PFSK-1 (cell line): Measurements from ENCODE around the gene TTC21A.

Experiments
- FOXP2 ChIP-seq: optimal IDR thresholded peaks from 2 replicates; pipeline ENCODE3; 2011; ENCODE audit warnings: borderline replicate concordance, control low read depth, inconsistent platforms; ENCODE audit not compliant: insufficient read depth; ENCODE audit errors: extremely low read length, extremely low read depth
- POLR2AphosphoS5 ChIP-seq: IDR thresholded peaks from 2 replicates; pipeline ENCODE4 v1.6.1; 2012; ENCODE audit warnings: low read depth, mild to moderate bottlenecking, control low read depth, low read length, moderate library complexity
- SIN3A ChIP-seq: IDR thresholded peaks from 2 replicates; pipeline ENCODE4 v1.6.1; 2012; ENCODE audit warnings: mild to moderate bottlenecking, low read length, moderate library complexity, borderline replicate concordance; ENCODE audit not compliant: insufficient read depth
- TAF1 ChIP-seq: IDR thresholded peaks from 2 replicates; pipeline ENCODE4 v1.6.1; 2012; ENCODE audit warnings: low read length, control low read depth, borderline replicate concordance; ENCODE audit not compliant: insufficient read depth
- TF ChIP-seq, protein P1 (sequence below), 2 experiments: IDR thresholded peaks; 2 replicates each; pipeline versions ENCODE4 v1.6.1 to v1.8.0; 2011 to 2012; ENCODE audit warnings: low read depth in 2 of 2, low read length in 2 of 2, control low read depth in 1 of 2, inconsistent platforms in 1 of 2, mild to moderate bottlenecking in 1 of 2, moderate library complexity in 1 of 2; ENCODE audit not compliant: insufficient read depth in 1 of 2

The TTC21A gene

DNA sequence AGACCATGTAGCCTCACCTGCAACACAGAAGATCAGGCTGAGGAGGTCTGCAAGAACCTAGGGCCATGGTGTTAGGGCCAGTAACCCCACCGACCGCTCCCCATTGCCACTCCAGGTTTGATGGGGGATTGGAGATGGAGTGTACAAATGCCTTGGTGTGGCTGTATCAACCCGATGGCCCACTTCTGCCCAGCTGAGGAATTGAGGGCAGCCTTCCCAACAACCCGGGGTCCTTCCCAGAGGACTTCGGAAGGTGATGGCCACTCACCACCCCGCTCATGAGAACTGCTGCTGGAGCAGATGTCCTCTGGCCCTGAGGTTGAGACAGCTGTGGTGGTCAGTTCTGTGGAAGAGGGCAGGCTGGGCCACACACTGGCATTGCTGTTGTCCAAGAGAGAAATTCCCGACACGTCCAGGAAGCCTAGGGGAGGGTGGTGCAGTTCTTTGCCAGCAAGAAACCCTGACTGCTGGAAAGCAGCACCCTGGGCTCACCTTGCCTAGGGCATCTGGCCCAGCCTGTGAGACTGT is 8.9 kb upstream of the TTC21A start:
- no peak for TF ChIP-seq POLR2AphosphoS5
- TF ChIP-seq SIN3A = no peak
- TF ChIP-seq FOXP2 = no peak
- no peak for TF ChIP-seq TAF1
- TF ChIP-seq, protein P1, sequence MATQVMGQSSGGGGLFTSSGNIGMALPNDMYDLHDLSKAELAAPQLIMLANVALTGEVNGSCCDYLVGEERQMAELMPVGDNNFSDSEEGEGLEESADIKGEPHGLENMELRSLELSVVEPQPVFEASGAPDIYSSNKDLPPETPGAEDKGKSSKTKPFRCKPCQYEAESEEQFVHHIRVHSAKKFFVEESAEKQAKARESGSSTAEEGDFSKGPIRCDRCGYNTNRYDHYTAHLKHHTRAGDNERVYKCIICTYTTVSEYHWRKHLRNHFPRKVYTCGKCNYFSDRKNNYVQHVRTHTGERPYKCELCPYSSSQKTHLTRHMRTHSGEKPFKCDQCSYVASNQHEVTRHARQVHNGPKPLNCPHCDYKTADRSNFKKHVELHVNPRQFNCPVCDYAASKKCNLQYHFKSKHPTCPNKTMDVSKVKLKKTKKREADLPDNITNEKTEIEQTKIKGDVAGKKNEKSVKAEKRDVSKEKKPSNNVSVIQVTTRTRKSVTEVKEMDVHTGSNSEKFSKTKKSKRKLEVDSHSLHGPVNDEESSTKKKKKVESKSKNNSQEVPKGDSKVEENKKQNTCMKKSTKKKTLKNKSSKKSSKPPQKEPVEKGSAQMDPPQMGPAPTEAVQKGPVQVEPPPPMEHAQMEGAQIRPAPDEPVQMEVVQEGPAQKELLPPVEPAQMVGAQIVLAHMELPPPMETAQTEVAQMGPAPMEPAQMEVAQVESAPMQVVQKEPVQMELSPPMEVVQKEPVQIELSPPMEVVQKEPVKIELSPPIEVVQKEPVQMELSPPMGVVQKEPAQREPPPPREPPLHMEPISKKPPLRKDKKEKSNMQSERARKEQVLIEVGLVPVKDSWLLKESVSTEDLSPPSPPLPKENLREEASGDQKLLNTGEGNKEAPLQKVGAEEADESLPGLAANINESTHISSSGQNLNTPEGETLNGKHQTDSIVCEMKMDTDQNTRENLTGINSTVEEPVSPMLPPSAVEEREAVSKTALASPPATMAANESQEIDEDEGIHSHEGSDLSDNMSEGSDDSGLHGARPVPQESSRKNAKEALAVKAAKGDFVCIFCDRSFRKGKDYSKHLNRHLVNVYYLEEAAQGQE (IDR thresholded peaks at IDR 0.05; ENCODE audit: insufficient read depth in 1 of 2, low read depth in 2 of 2, low read length in 2 of 2) = no peak

- no peak for TF ChIP-seq POLR2AphosphoS5
- TF ChIP-seq TAF1 = no peak
- TF ChIP-seq FOXP2 = no peak
- no peak for TF ChIP-seq SIN3A
- TF ChIP-seq, protein P1 (IDR thresholded peaks at IDR 0.05; ENCODE audit: insufficient read depth in 1 of 2, low read depth in 2 of 2, low read length in 2 of 2) = no peak
Measured at GRCh38 chr3:39099242-39099641, 8.2 kb upstream of the TTC21A start.

DNA sequence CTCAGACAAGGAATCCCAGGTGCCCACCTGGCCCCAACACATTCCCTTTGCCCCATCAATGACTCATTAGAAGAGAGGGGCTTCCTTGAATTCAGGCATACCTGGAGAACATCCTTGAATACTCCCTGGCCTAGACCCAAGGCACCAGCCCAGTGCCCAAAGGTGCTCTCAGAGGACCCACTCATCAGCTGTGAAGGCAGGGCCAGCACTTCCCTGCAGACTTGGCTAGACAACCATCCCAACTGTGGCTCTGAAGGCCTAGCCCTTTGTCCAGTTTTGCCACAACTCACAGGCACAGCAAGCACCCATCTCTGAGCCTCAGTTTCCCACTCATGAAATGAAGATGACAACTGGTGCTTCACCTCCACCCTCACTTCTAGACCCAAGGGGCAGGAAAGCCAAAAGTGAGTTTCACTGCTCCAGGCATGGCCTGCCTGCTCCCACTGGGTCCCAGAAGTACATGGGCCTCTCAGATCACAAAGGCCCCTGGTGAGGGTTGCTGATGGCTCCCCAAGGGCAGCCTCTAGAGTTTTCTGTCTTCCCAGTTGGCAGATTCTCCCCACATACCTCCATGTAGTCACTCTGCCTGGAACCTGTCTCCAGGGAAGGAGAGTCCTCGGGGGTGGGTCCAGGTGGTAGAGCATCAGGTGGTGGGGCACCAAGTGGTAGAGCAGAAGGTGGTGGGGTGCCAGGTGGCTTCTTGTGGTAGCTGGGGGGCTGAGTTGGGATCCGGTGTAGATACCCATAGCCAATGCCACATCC is 7.6 kb upstream of the TTC21A start:
- TF ChIP-seq FOXP2 (no peak), SIN3A (no peak), TAF1 (no peak), POLR2AphosphoS5 (no peak)
- TF ChIP-seq, protein P1 (IDR thresholded peaks at IDR 0.05; ENCODE audit: insufficient read depth in 1 of 2, low read depth in 2 of 2, low read length in 2 of 2) = no peak

DNA sequence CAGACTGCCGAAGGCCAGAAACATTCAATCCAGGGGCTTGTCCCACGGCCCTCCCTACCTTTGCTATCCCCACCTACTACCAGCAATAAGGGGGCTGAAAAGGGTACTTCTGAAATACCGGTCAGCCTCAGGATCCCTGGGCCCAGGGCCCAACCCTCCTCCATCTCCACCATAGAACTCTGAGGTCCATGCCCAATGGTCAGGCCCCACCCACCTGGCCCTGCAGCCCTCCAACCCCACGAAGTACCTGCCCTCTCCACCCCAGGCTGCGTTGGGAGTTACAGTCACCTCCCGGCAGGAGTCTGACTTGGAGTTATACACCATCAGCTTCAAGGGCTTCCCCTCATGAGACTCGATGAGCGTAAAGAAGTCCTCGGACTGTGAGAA is 7.0 kb upstream of the TTC21A start:
- TF ChIP-seq FOXP2 = no peak
- TF ChIP-seq TAF1 = no peak
- TF ChIP-seq SIN3A = no peak
- no peak for TF ChIP-seq POLR2AphosphoS5
- TF ChIP-seq, protein P1 (IDR thresholded peaks at IDR 0.05; ENCODE audit: insufficient read depth in 1 of 2, low read depth in 2 of 2, low read length in 2 of 2) = no peak
